ENCODE data around the gene GEMIN8.

GRCh38 chrX:14017399-14017798 is 12.3 kb downstream of the GEMIN8 start:
- no peak for TF ChIP-seq GATA2 (IDR thresholded peaks at IDR 0.05; ENCODE audit: low read depth, low read length)
- no peak for TF ChIP-seq GATA3 (IDR thresholded peaks at IDR 0.05; ENCODE audit: low read depth, low read length)
